T-helper 1 cell treated with Interleukin-12 subunit alpha and Interleukin-12 subunit beta and Interleukin-4 antibody, amounts not matched to agents 30 ng/mL and 1 ng/mL, for 36 hours (primary cell): ENCODE results near the gene ZBTB38. TPM values are rescaled to one million over a fixed set of nuclear protein-coding genes. Genes with fewer than 3 reads are reported as not detected.

Experiments used
- intact Hi-C: fragments of 100-400 bp; cut with micrococcal nuclease; formaldehyde crosslinking; loops from one replicate; pipeline ENCODE4 v1.15.1; 2024
- total RNA-seq: library from RNA; stranded (reverse); gene quantifications from 2 replicates; pipeline ENCODE4 v1.2.3, GENCODE V29; 2022

The ZBTB38 gene, protein sequence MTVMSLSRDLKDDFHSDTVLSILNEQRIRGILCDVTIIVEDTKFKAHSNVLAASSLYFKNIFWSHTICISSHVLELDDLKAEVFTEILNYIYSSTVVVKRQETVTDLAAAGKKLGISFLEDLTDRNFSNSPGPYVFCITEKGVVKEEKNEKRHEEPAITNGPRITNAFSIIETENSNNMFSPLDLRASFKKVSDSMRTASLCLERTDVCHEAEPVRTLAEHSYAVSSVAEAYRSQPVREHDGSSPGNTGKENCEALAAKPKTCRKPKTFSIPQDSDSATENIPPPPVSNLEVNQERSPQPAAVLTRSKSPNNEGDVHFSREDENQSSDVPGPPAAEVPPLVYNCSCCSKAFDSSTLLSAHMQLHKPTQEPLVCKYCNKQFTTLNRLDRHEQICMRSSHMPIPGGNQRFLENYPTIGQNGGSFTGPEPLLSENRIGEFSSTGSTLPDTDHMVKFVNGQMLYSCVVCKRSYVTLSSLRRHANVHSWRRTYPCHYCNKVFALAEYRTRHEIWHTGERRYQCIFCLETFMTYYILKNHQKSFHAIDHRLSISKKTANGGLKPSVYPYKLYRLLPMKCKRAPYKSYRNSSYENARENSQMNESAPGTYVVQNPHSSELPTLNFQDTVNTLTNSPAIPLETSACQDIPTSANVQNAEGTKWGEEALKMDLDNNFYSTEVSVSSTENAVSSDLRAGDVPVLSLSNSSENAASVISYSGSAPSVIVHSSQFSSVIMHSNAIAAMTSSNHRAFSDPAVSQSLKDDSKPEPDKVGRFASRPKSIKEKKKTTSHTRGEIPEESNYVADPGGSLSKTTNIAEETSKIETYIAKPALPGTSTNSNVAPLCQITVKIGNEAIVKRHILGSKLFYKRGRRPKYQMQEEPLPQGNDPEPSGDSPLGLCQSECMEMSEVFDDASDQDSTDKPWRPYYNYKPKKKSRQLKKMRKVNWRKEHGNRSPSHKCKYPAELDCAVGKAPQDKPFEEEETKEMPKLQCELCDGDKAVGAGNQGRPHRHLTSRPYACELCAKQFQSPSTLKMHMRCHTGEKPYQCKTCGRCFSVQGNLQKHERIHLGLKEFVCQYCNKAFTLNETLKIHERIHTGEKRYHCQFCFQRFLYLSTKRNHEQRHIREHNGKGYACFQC (N-terminal part only)
- total RNA-seq = 25.7 and 27.4 TPM in 2 replicates

DNA sequence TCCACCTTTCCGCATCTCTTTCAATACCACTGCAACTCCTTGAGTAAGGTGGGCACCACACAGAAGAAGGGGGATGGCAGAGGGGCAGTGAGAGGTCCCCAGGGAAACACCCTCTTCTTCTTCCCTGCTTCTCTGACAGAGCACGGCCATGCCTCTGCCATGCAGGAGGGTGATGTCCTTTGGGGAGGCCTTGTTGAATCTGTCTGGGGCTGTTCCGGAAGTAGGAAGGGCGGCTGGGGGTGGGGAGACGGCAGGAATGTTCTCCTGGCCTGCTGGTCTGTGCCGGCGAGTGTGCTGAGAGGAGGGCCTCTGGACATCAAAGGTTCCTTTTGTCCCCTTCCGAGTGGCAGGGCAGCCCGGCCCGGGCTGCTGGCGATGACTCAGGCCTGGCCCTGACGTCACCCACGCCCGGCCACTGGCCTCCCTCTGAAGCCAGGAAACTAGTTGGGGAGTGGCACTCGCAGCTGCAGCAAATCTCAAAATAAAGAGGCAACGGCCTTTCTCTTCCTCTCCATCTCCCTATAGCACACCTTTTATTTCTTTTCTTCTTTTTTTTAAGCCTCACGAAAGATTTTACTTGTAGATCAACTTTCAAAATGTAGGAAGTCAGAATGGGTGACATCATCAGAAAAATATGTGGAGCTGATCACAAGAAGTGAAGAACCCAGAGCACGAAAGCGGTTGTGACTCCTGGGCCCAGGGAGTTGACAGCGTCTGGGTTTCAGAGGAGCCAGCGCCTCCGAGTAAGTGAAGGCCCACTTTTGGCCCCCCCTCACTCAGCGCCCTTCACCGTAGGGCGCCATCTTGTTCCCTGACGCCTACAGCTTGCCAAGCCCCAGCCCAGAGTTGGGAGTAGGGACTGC is at the start of gene ZBTB38:
TSS of gene ZBTB38 (plus strand) at position 443 of the 863 bp plus-strand sequence. CDS start 73,885 bp downstream, outside the sequence.
- intact Hi-C loops = no loop called here

GRCh38 chr3:141320399-141321108 is 47.8 kb upstream of the ZBTB38 start:
- intact Hi-C loops = loop anchor here (2.0 kb wide), 1 partner anchor 26 kb away; no protein-coding TSS in a partner anchor

DNA sequence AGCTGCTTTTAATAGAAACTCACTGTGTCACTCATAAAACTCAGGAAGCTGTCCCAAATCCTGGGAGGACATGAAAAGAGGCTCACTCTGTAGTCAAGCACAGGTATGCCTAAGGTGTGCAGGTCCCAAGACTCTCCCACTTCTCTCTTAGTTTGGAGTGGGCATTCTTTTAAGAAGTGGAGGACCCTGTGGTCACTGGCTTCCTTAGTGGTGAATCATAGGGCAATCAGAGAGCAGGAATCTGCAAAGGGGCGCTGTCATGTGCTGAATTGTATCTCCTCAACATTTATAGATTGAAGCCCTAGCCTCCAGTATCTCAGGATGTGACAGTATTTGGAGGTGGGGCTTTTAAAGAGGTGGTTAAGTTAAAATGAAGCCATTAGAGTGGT is 47.2 kb upstream of the ZBTB38 start:
- intact Hi-C loops = loop anchor here (2.0 kb wide), 1 partner anchor 26 kb away; no protein-coding TSS in a partner anchor

DNA sequence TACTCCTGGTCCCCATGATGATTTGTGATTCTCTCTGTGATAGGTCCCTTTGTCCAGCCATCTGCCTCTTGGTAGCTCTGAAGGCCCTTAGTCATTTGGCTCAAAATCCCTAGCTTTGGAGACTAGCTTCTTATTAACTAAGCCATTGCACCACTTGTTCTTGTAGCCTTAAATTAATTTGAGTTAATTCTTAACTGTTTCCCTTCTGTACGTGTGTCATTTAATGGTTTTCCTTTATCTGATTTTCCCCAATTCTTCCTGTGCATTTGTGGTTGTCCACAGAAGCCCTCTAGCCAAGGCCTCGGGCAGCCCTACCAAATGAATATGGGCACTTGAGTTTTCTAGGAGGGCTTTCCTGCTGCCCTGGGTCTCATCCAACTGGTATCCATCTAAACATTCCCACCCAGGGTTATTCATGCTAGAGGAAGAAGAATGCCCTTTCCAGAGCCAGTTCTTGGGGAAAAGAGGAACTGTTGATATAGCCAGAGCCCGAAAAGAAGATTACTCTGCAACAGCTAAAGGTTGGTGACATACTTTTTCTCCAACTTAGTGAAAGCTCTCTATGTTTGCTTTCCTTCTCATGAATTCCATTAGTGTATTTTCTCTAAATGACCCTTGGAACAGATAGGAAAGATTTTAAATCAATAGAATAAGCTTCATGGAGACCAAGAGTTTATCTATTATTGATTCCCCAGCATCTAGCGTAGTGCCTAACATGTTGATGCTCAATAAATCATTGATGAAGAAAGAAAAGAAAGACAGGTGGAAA is 44.2 kb upstream of the ZBTB38 start:
- intact Hi-C loops = no loop called here

DNA sequence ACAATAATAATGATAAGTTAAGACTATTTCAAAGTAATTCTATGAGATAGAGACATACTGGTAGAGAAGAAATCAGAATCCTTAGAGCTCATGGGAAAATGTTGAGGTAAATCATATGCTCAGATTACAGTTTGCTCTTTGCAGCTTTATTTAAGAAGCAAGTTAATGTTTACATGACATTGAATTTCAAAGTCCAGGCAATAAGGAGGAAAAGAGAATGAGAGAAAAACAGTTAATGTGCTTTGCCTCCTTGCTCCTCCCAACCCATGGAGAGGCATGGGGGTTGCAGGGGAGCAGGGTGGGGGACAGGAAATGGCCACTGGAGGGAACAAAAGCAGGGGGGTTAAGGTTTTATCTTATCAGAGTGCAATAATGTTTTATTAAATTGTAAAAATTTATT is 42.2 kb upstream of the ZBTB38 start:
- intact Hi-C loops = no loop called here

DNA sequence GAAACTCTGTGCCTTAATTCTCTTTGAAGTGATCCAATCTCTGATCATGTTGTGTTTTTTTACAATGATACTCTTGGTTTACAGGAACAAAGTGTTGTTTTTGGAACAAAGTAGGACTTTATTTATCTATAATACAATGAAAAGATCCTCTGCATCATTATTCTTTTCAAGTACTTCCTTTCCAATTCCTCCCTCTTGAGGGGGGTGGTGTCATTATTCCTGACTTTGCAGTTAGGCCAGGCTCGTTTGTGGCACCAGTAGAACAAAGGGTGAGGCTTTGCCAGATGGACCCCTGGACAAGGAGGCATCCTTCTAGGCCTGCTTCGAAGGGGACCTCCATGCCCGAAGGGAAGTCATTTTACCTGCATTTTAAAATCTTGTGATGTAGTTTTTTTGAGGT is 41.7 kb upstream of the ZBTB38 start:
- intact Hi-C loops = no loop called here

DNA sequence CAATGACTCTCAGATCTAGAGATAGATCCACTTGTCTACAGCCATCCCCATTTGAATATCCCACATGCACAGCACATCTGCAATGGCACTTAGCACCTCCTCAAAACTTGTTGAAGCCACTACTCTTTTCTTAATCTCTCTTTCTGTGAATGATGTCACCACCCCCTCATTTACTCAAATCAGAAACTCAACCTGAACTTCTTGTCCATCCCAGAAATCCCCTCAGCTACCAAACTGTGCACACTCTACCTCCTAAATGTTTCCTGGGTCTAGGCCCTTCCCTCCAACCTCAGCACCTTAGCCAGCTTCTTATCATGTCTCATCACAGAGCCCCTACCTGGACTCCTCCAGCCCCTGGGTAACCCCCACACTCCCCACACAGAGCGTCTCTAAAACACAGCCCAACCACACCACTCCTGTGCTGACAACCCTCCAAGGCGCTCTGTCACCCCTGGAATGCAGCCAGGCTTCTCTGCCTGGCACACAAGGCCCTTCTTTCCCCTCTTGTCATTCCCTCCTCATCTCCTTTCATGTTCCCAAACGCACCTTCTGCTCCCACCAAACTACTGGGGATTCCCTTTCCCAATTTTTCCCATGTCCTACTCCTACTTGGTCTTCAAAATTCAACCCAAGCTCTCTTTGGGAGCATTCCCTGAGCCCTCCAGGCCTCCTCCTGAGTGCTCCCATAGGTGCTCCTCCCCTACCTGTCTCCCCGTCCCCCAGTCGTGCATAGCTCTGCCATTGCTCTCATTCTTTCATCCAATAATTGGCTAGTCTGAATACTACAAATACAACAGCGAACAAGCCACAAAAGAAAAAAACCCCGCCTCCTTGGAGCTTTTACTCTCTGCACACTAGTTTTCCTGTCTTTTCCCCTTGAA is 39.8 kb upstream of the ZBTB38 start:
- intact Hi-C loops = no loop called here

- intact Hi-C loops = no loop called here
These were observed 38.1 kb upstream of the ZBTB38 start for GRCh38 chr3:141330235-141330634.

DNA sequence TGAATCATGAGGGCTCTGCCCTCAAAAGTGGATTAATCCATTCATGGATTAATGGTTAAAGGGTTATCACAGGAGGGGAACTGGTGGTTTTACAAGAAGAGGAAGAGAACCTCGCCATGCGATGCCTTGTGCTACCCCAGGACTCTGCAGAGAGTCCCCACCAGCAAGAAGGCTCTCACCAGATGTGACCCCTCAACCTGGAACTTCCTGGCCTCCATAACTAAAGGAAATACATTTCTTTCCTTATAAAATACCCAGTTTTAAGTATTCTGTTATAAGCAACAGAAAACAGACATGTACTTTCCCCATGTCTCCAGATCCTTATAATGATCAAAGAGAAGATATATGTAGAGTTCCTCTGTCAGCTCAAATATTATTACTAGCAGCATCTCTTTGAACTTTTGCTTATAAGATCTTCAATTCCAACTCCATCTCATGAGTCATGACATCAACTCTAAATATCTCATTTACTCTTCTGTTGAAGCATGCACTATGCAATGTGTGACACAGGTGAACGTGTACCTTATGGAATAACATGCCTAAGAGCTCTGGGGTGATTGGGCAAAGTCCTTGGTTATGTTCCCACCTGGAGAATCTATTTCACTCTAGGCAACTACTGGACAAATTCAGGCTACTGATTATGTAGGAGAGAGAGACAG is 37.5 kb upstream of the ZBTB38 start:
- intact Hi-C loops = no loop called here

DNA sequence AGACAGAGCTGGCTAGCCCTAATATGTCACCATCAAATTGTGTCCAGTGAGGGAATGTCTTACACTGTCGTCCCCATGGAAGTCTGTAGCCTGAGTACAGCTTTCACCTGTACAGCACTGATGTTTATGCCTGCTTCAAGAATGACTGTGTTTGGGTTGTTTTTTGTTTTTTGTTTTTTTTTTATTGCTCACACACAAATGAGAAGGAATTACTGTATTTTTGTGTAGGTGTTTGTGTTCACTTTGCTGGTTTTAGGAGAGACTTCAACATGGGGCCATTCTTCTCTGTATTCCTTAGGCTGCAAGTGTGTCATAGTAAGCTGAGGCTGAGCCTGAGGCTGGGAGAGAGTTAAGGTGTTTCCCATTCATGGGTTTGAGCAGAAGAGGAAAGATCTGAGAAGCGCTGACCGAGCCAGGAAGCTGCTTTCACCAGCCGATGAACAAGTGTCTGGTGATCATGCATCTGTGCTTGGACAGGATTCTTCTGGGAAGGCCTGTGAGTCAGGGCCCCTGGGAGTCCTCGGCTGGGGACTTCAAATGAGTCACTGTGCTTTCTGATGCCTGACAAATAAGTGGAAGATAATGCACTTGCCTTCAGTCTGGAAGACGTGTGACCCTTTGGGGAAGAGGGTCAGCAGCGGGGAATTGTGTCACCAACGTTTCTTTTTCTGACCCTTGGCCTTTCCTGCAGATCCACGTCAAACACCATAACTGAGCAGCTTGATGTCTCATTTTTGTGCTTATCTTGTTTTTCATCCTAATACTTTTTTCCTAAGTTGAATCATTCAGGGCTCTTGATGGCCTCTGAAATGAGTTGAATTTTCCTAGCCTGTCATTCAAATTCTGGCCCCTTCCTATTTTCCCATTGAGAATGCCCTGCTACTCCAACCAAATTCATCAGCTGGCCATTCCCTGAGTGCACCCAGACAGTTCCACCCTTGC is 36.7 kb upstream of the ZBTB38 start:
- intact Hi-C loops = no loop called here

GRCh38 chr3:141332416-141332815 is 35.9 kb upstream of the ZBTB38 start:
- intact Hi-C loops = no loop called here

- intact Hi-C loops = no loop called here
These were observed 34.3 kb upstream of the ZBTB38 start for GRCh38 chr3:141333836-141334626.

- intact Hi-C loops = no loop called here
These were observed 33.6 kb upstream of the ZBTB38 start for GRCh38 chr3:141334627-141335250.

GRCh38 chr3:141335531-141336061 is 32.7 kb upstream of the ZBTB38 start:
- intact Hi-C loops = no loop called here
